ENCODE measurements around the gene MPZL1. TPM values are rescaled to one million over a fixed set of nuclear protein-coding genes. Genes with fewer than 3 reads are reported as not detected.
A peak's percentile ranks its signal among the peaks of the same experiment; 100 is the strongest.

The MPZL1 gene
- total RNA-seq, result 3.3 TPM
- polyA plus RNA-seq, result 10 to 100 TPM in 1 of 4 donors, 1 to 10 TPM in 3; 6.5 to 10.0 (median 9.2) TPM

DNA sequence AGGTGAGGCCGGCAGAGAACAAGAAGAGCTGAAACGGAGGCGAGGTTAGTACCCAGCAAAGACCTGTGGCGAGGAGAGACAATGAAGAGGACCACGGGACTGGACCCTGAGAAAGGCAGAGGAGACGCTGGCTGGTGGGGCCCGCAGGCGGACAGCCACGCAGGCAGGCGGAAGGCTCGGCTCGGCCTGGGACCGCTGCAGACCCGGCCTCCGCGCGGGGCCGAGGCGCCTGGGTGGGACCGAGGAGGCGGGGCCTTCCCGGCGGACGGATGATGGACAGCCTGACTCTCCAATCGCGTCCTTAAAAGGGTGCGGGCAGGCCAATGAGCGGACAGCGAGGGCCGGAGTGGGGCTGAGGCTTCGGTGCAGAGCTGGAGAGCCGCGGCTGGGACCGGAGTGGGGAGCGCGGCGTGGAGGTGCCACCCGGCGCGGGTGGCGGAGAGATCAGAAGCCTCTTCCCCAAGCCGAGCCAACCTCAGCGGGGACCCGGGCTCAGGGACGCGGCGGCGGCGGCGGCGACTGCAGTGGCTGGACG lies at the start of gene MPZL1:
Gene MPZL1 (plus strand): TSS at position 366 of the 535 bp plus-strand sequence. CDS start 170 bp downstream, outside the sequence.
- peak within 1 kb of the TSS; percentile 78 for H3K4me3 ChIP-seq (ENCODE audit: low read depth, low read length)
- no peaks in the 10 kb centered on the region for H3K9me3 ChIP-seq (ENCODE audit: control insufficient read depth in 2 of 2, low read length in 2 of 2)
- H3K9me3 Mint-ChIP-seq, result peaks cover 0 to 3% (median 0%) of the 10 kb centered on the region in 7 donors
- no peaks in the 10 kb centered on the region for H3K27me3 ChIP-seq (ENCODE audit: control insufficient read depth, insufficient read depth, low read length)
- DNase-seq (peak; percentile 80 to 94 (median 87)), ATAC-seq (ENCODE audit: low read depth in 2 of 2) (peak; percentile 95)
- peak within 1 kb of the TSS; percentile 85 to 97 (median 88) for H3K4me3 Mint-ChIP-seq
- peak within 1 kb of the TSS; percentile 33 to 86 (median 74) for H3K27ac Mint-ChIP-seq
- H3K36me3 ChIP-seq (ENCODE audit: control insufficient read depth, insufficient read depth, low read length), result no peaks in the 10 kb centered on the region
- H3K27me3 Mint-ChIP-seq, result peaks cover 4% of the 10 kb centered on the region
- no peaks in the 10 kb centered on the region for H3K36me3 Mint-ChIP-seq
- peak within 1 kb of the TSS; percentile 49 for H3K27ac ChIP-seq (ENCODE audit: insufficient read depth, low read length, poor library complexity, severe bottlenecking)
- peaks cover 34% of the 10 kb centered on the region for H3K4me1 ChIP-seq (ENCODE audit: control insufficient read depth, insufficient read depth, low read length, poor library complexity, severe bottlenecking)
- H3K4me1 Mint-ChIP-seq, result peaks cover 15 to 58% (median 23%) of the 10 kb centered on the region in 4 donors

DNA sequence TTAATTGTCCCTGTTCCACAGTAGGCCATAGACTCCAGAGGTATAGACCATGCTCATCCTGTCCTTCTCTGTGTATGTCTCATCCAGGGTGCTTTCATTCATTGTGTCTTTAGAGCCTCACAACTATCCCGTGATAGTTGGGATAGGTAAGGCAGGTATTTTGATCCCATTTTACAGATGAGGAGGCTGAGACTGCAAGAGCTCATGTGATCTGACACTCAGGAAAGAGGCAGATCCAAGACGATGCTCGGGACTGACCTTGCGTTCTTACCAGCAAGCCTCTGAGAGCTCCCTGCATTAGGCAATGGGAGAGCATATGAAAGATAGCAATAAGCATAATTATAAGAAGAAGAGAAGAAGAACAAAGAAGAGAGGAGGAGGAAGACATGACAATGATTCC lies 49.0 kb upstream of the MPZL1 start:
- Histone ChIP-seq H3K9me3 (ENCODE audit: control insufficient read depth in 2 of 2, low read length in 2 of 2) (no peaks in the 10 kb centered on the region), H3K36me3 (ENCODE audit: control insufficient read depth, insufficient read depth, low read length) (peaks cover 76% of the 10 kb centered on the region), H3K4me3 (ENCODE audit: low read depth, low read length) (no peak overlapping the region), H3K27ac (ENCODE audit: insufficient read depth, low read length, poor library complexity, severe bottlenecking) (no peak overlapping the region), H3K4me1 (ENCODE audit: control insufficient read depth, insufficient read depth, low read length, poor library complexity, severe bottlenecking) (peaks cover 51% of the 10 kb centered on the region), H3K27me3 (ENCODE audit: control insufficient read depth, insufficient read depth, low read length) (no peaks in the 10 kb centered on the region)
- DNase-seq, result no peak
- Mint-ChIP-seq H3K4me3 (no peak overlapping the region), H3K36me3 (peaks cover 57% of the 10 kb centered on the region), H3K9me3 (no peaks in the 10 kb centered on the region), H3K4me1 (peaks cover 53 to 81% (median 72%) of the 10 kb centered on the region in 4 donors), H3K27me3 (no peaks in the 10 kb centered on the region), H3K27ac (peak overlapping the region in 2 of 3 donors; percentile 84)
- no peak for ATAC-seq (ENCODE audit: low read depth in 2 of 2)

DNA sequence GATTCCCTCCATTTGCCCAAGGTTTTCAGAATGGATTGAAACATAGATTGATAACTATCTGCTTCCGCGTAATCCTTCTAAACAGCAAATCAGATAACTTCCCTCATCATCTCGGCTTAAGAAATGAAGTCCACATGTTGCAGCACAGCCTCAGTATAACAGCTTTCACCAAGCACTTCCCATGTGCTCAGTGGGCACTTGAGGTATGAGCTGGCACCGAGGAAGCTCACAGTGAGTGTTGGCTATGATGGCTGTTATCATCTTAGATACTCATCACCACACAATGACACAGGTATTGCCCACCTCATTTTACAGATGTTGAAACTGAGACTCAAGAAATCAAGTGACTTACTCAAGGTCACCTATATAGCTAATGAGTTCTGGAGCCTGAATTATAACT lies 48.5 kb upstream of the MPZL1 start:
- H3K27ac Mint-ChIP-seq, result peak overlapping the region; percentile 45 to 79 (median 67)
- H3K27me3 ChIP-seq (ENCODE audit: control insufficient read depth, insufficient read depth, low read length), result no peaks in the 10 kb centered on the region
- no peak overlapping the region for H3K4me3 ChIP-seq (ENCODE audit: low read depth, low read length)
- ATAC-seq (ENCODE audit: low read depth in 2 of 2) (no peak), DNase-seq (no peak)
- H3K27me3 Mint-ChIP-seq, result no peaks in the 10 kb centered on the region
- H3K9me3 Mint-ChIP-seq, result no peaks in the 10 kb centered on the region
- H3K36me3 ChIP-seq (ENCODE audit: control insufficient read depth, insufficient read depth, low read length), result peaks cover 73% of the 10 kb centered on the region
- peaks cover 52 to 77% (median 69%) of the 10 kb centered on the region in 4 donors for H3K4me1 Mint-ChIP-seq
- peak overlapping the region in 2 of 4 donors; percentile 7 to 11 for H3K4me3 Mint-ChIP-seq
- peaks cover 53% of the 10 kb centered on the region for H3K4me1 ChIP-seq (ENCODE audit: control insufficient read depth, insufficient read depth, low read length, poor library complexity, severe bottlenecking)
- H3K36me3 Mint-ChIP-seq, result peaks cover 57% of the 10 kb centered on the region
- H3K9me3 ChIP-seq (ENCODE audit: control insufficient read depth in 2 of 2, low read length in 2 of 2), result no peaks in the 10 kb centered on the region
- H3K27ac ChIP-seq (ENCODE audit: insufficient read depth, low read length, poor library complexity, severe bottlenecking), result no peak overlapping the region

DNA sequence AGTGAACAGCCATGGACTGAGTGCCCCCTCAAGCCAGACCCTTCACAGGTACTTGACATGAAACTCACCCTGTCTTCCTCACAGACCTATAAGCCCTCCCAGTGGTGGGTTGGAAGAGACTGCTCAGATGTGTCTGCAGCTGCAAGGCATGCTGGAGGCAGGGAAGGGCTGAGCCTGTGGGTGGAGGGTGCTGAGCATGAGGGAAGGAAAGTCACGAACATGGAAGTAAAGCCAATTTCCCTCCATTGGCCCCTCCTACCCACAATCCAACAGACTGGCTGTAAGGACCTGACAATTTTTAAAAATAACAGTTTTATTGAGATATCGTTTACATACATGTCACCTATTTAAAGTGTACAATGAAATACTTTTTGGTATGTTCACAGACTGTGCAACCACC lies 47.6 kb upstream of the MPZL1 start:
- no peaks in the 10 kb centered on the region for H3K9me3 Mint-ChIP-seq
- no peaks in the 10 kb centered on the region for H3K27me3 ChIP-seq (ENCODE audit: control insufficient read depth, insufficient read depth, low read length)
- H3K27me3 Mint-ChIP-seq, result no peaks in the 10 kb centered on the region
- no peak for ATAC-seq (ENCODE audit: low read depth in 2 of 2)
- H3K4me1 ChIP-seq (ENCODE audit: control insufficient read depth, insufficient read depth, low read length, poor library complexity, severe bottlenecking), result peaks cover 44% of the 10 kb centered on the region
- peaks cover 43 to 68% (median 61%) of the 10 kb centered on the region in 4 donors for H3K4me1 Mint-ChIP-seq
- H3K36me3 ChIP-seq (ENCODE audit: control insufficient read depth, insufficient read depth, low read length), result peaks cover 70% of the 10 kb centered on the region
- peaks cover 54% of the 10 kb centered on the region for H3K36me3 Mint-ChIP-seq
- H3K4me3 Mint-ChIP-seq, result no peak overlapping the region
- peak overlapping the region in 1 of 3 donors; percentile 79 for H3K27ac Mint-ChIP-seq
- H3K4me3 ChIP-seq (ENCODE audit: low read depth, low read length), result no peak overlapping the region
- H3K9me3 ChIP-seq (ENCODE audit: control insufficient read depth in 2 of 2, low read length in 2 of 2), result no peaks in the 10 kb centered on the region
- H3K27ac ChIP-seq (ENCODE audit: insufficient read depth, low read length, poor library complexity, severe bottlenecking), result peak overlapping the region; percentile 27
- DNase-seq, result no peak

DNA sequence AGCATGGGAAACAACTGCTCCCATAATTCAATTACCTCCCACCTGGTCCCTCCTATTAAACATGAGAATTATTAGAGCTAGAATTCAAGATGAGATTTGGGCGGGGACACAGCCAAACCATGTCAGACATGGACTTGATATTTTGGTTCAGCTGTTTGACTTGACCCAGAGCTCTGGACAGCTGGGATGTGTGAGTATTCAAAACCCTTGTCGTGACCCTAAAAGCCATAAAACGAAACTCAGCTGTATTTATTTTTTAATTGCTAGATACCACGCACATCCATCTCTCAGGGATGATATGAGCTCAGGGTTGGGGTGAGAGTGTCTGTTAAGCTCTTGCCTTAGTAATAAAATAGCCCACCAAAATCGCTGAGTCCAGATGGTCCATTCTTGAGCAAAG lies 46.3 kb upstream of the MPZL1 start:
- Histone ChIP-seq H3K9me3 (ENCODE audit: control insufficient read depth in 2 of 2, low read length in 2 of 2) (no peaks in the 10 kb centered on the region), H3K4me3 (ENCODE audit: low read depth, low read length) (no peak overlapping the region), H3K36me3 (ENCODE audit: control insufficient read depth, insufficient read depth, low read length) (peaks cover 72% of the 10 kb centered on the region), H3K27me3 (ENCODE audit: control insufficient read depth, insufficient read depth, low read length) (no peaks in the 10 kb centered on the region), H3K27ac (ENCODE audit: insufficient read depth, low read length, poor library complexity, severe bottlenecking) (no peak overlapping the region), H3K4me1 (ENCODE audit: control insufficient read depth, insufficient read depth, low read length, poor library complexity, severe bottlenecking) (peaks cover 39% of the 10 kb centered on the region)
- Mint-ChIP-seq H3K9me3 (no peaks in the 10 kb centered on the region), H3K4me3 (peak overlapping the region in 1 of 4 donors; percentile 20), H3K27ac (peak overlapping the region; percentile 82 to 91 (median 84)), H3K4me1 (peaks cover 43 to 63% (median 52%) of the 10 kb centered on the region in 4 donors), H3K27me3 (no peaks in the 10 kb centered on the region), H3K36me3 (peaks cover 54% of the 10 kb centered on the region)
- DNase-seq, result no peak
- no peak for ATAC-seq (ENCODE audit: low read depth in 2 of 2)

DNA sequence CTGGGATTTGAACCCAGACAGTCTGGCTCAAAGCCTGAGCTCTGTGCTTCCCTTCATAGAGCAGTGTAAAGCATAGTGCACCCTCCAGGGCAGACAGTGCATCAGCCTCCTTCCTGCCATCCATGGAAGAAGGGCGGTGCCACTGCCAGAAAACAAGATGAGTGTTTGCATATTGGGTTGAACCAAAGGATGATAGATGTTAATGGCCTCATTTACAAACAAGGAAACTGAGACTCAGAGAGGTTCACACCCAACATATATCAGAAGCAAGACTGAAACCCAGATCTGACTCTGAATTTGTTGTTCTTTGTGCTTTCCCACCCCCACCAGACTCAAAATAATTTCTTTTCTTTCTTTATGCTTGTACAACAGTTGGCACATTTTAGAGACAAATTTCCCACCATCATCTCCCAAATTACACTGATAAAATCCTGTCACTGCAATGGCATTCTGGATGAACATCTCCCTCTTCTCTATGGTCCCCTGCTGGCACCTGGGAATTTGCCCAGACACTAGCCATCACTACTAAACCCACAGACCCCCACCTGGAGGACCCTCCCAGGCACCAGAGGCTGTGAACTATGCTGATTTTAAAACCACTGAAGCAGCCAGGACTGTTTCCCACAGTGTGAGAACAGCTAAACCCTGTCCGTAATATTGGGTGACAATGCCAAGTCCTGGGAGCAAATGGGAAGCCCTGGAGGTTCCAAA lies 45.4 kb upstream of the MPZL1 start:
- no peaks in the 10 kb centered on the region for H3K27me3 ChIP-seq (ENCODE audit: control insufficient read depth, insufficient read depth, low read length)
- peak overlapping the region; percentile 82 to 91 (median 91) for H3K27ac Mint-ChIP-seq
- H3K4me3 ChIP-seq (ENCODE audit: low read depth, low read length), result no peak overlapping the region
- no peaks in the 10 kb centered on the region for H3K9me3 Mint-ChIP-seq
- DNase-seq, result peak in 1 of 3 donors; percentile 43
- H3K27me3 Mint-ChIP-seq, result no peaks in the 10 kb centered on the region
- peaks cover 47% of the 10 kb centered on the region for H3K36me3 Mint-ChIP-seq
- H3K4me1 ChIP-seq (ENCODE audit: control insufficient read depth, insufficient read depth, low read length, poor library complexity, severe bottlenecking), result peaks cover 30% of the 10 kb centered on the region
- peaks cover 34 to 58% (median 46%) of the 10 kb centered on the region in 4 donors for H3K4me1 Mint-ChIP-seq
- peak overlapping the region; percentile 54 for H3K27ac ChIP-seq (ENCODE audit: insufficient read depth, low read length, poor library complexity, severe bottlenecking)
- peak; percentile 43 to 54 for ATAC-seq (ENCODE audit: low read depth in 2 of 2)
- peaks cover 73% of the 10 kb centered on the region for H3K36me3 ChIP-seq (ENCODE audit: control insufficient read depth, insufficient read depth, low read length)
- H3K9me3 ChIP-seq (ENCODE audit: control insufficient read depth in 2 of 2, low read length in 2 of 2), result no peaks in the 10 kb centered on the region
- peak overlapping the region in 2 of 4 donors; percentile 20 to 49 for H3K4me3 Mint-ChIP-seq

DNA sequence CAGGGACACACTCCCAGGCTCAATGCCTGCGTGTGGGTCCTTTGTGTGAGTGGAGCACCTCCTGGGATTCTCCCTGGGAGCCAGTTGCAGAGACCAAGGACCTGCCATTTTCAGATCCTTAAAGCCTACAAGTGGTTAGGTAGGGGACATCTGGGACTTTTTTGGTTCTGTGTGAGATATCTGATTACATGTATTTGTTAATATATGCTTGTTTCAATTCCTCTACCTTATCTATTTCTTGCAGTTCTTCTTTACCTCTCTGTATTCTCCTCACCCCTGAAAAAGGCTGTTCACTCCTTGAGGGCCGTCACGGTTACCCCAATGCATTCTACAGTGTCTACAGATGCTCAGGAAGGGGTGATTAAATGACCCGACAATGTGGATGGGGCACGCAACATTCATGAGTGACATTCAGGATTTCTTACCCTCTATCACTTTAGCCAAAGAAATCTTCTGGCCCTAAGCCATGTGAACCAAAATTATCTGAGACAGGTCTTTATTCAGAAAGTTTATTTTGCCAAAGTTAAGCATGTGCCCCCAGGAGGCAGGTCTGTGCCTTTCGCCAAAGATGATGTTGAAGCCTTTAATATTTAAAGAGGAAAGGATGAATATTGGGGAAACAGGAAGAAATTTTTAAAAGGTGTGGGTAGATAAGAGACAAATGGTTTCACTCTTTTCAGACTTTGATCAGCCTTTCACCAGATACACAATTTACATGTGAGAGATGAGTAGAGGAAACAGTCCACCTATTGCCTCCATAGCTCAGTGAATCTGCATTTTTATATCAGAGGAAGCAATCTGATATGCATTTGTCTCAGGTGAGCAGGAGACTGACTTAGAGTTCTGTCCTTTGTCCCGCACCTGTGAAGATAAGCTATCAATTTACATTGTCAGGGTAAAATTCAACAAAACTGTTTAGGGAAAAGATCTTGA lies 44.6 kb upstream of the MPZL1 start:
- no peaks in the 10 kb centered on the region for H3K27me3 ChIP-seq (ENCODE audit: control insufficient read depth, insufficient read depth, low read length)
- H3K4me1 ChIP-seq (ENCODE audit: control insufficient read depth, insufficient read depth, low read length, poor library complexity, severe bottlenecking), result peaks cover 29% of the 10 kb centered on the region
- no peak overlapping the region for H3K4me3 ChIP-seq (ENCODE audit: low read depth, low read length)
- H3K36me3 ChIP-seq (ENCODE audit: control insufficient read depth, insufficient read depth, low read length), result peaks cover 74% of the 10 kb centered on the region
- H3K36me3 Mint-ChIP-seq, result peaks cover 43% of the 10 kb centered on the region
- H3K27ac ChIP-seq (ENCODE audit: insufficient read depth, low read length, poor library complexity, severe bottlenecking), result peak overlapping the region; percentile 54
- peaks cover 28 to 50% (median 41%) of the 10 kb centered on the region in 4 donors for H3K4me1 Mint-ChIP-seq
- no peaks in the 10 kb centered on the region for H3K9me3 Mint-ChIP-seq
- peak overlapping the region in 1 of 4 donors; percentile 5 for H3K4me3 Mint-ChIP-seq
- no peaks in the 10 kb centered on the region for H3K9me3 ChIP-seq (ENCODE audit: control insufficient read depth in 2 of 2, low read length in 2 of 2)
- no peaks in the 10 kb centered on the region for H3K27me3 Mint-ChIP-seq
- peak overlapping the region in 1 of 3 donors; percentile 91 for H3K27ac Mint-ChIP-seq
- no peak for ATAC-seq (ENCODE audit: low read depth in 2 of 2)
- no peak for DNase-seq
